Mucosa of gallbladder (tissue), 1 donor: ENCODE measurements around the gene CDKL4. TPM values are rescaled to one million over a fixed set of nuclear protein-coding genes. Genes with fewer than 3 reads are reported as not detected.
"Not testable (repeated sequence)": the region's sequence is repeated elsewhere in the genome, so short reads cannot be mapped to it uniquely, and the experiment has no call there.

Source experiments
- DNase-seq: peaks from one replicate; pipeline ENCODE4 v3.0.0-alpha.2; 2020; ENCODE audit warnings: low spot score
- total RNA-seq: library from RNA; stranded (reverse); gene quantifications from one replicate; pipeline ENCODE4 v1.2.1, GENCODE V29; 2021
- donor health status: DM: no; HTN: no; CAD: no.

Gene CDKL4
- total RNA-seq, 1 donor from 2014 or later = 1.1 TPM

GRCh38 chr2:39144416-39144815 lies 99.4 kb downstream of the CDKL4 start:
- no peak for DNase-seq

- DNase-seq = no peak
Measured at GRCh38 chr2:39142904-39143605, 100.7 kb downstream of the CDKL4 start.

GRCh38 chr2:39141334-39142271 lies 102.2 kb downstream of the CDKL4 start:
- DNase-seq = no peak

GRCh38 chr2:39140948-39141333 lies 102.8 kb downstream of the CDKL4 start:
- DNase-seq = not testable (repeated sequence)

GRCh38 chr2:39140322-39140847 lies 103.4 kb downstream of the CDKL4 start:
- no peak for DNase-seq

- DNase-seq = no peak
Measured at GRCh38 chr2:39139511-39140237, 104.1 kb downstream of the CDKL4 start.

GRCh38 chr2:39138837-39139211 lies 104.9 kb downstream of the CDKL4 start:
- DNase-seq = no peak

GRCh38 chr2:39138187-39138836 lies 105.5 kb downstream of the CDKL4 start:
- DNase-seq = not testable (repeated sequence)

- no peak for DNase-seq
Measured at GRCh38 chr2:39136799-39137198, 107.0 kb downstream of the CDKL4 start.

- DNase-seq = no peak
Measured at GRCh38 chr2:39135690-39136259, 108.0 kb downstream of the CDKL4 start.

- no peak for DNase-seq
Measured at GRCh38 chr2:39133215-39133851, 110.4 kb downstream of the CDKL4 start.

GRCh38 chr2:39128919-39129391 lies 114.8 kb downstream of the CDKL4 start:
- DNase-seq = no peak

GRCh38 chr2:39127973-39128372 lies 115.8 kb downstream of the CDKL4 start:
- DNase-seq = no peak

Other genes with a start within 250 kb of the CDKL4 start
- gene SOS1, start 122.9 kb downstream of the CDKL4 start, total RNA-seq = 42.1 TPM
- 69.2 TPM for gene MAP4K3, start 193.3 kb upstream of the CDKL4 start, total RNA-seq